HepG2 (cell line): ENCODE data around the gene GOLGA3. TPM values are rescaled to one million over a fixed set of nuclear protein-coding genes. Genes with fewer than 3 reads are reported as not detected.
A peak's percentile ranks its signal among the peaks of the same experiment; 100 is the strongest.

Experiments
- BATF2 ChIP-seq: sonication (generic); formaldehyde crosslinking; IDR thresholded peaks from 2 replicates; pipeline ENCODE4 v1.8.0; 2022; ENCODE audit warnings: mild to moderate bottlenecking, missing genetic modification reagents, moderate library complexity
- CBX1 ChIP-seq: IDR thresholded peaks from one replicate; pipeline ENCODE4 v1.6.1; 2016; ENCODE audit warnings: antibody characterized with exemption, low read depth
- CCDC6 ChIP-seq: sonication (generic); formaldehyde crosslinking; IDR thresholded peaks from 2 replicates; pipeline ENCODE4 v1.8.1; 2022; ENCODE audit warnings: mild to moderate bottlenecking, missing genetic modification reagents, moderate library complexity
- DBP ChIP-seq: sonication (generic); formaldehyde crosslinking; IDR thresholded peaks from 2 replicates; pipeline ENCODE4 v1.4.0; 2020; ENCODE audit warnings: missing genetic modification reagents; ENCODE audit errors: not compliant biosample characterization
- DRAP1 ChIP-seq: IDR thresholded peaks from 2 replicates; pipeline ENCODE4 v1.6.1; 2016; ENCODE audit warnings: missing genetic modification reagents, missing compliant biosample characterization
- HOXA3 ChIP-seq: sonication (generic); formaldehyde crosslinking; IDR thresholded peaks from 2 replicates; pipeline ENCODE4 v1.5.0; 2020; ENCODE audit warnings: missing genetic modification reagents
- MEIS1 ChIP-seq: sonication (generic); formaldehyde crosslinking; IDR thresholded peaks from 2 replicates; pipeline ENCODE4 v1.9.0; 2021; ENCODE audit warnings: mild to moderate bottlenecking, missing genetic modification reagents, moderate library complexity, borderline replicate concordance
- NFYC ChIP-seq: IDR thresholded peaks from 2 replicates; pipeline ENCODE4 v1.6.1; 2016; ENCODE audit warnings: missing genetic modification reagents, missing compliant biosample characterization
- SAP130 ChIP-seq: IDR thresholded peaks from 2 replicates; pipeline ENCODE4 v1.6.1; 2016; ENCODE audit warnings: low read depth
- SP4 ChIP-seq: sonication (generic); formaldehyde crosslinking; IDR thresholded peaks from 2 replicates; pipeline ENCODE4 v1.8.1; 2023; ENCODE audit warnings: mild to moderate bottlenecking, missing genetic modification reagents
- TBL1XR1 ChIP-seq: fragments of 150-350 bp; IDR thresholded peaks from 2 replicates; pipeline ENCODE4 v1.6.1; 2014; ENCODE audit warnings: borderline replicate concordance, low read length; ENCODE audit not compliant: partially characterized antibody
- ZNF180 ChIP-seq: sonication (generic); formaldehyde crosslinking; IDR thresholded peaks from 2 replicates; pipeline ENCODE4 v1.4.0; 2020; ENCODE audit warnings: low read depth, missing genetic modification reagents, borderline replicate concordance
- ZNF253 ChIP-seq: sonication (generic); formaldehyde crosslinking; IDR thresholded peaks from 2 replicates; pipeline ENCODE4 v1.8.0; 2022; ENCODE audit warnings: mild to moderate bottlenecking, missing genetic modification reagents, borderline replicate concordance
- ZNF605 ChIP-seq: sonication (generic); formaldehyde crosslinking; IDR thresholded peaks from 2 replicates; pipeline ENCODE4 v1.8.0; 2022; ENCODE audit warnings: mild to moderate bottlenecking, missing genetic modification reagents
- polyA plus RNA-seq, 8 experiments: library from polyadenylated mRNA; depleted of rRNA in 3 of 8; stranded (reverse) in 7 of 8; unstranded in 1 of 8; fragments of >200 nt; fragmentation: Illumina TruSeq in 4 of 8; extraction: Trizol in 4 of 8; gene quantifications; 2 replicates each; pipeline versions ENCODE4 v1.2.1 to v1.2.3, GENCODE V29; 2011 to 2016; ENCODE audit warnings: low read depth in 4 of 8, missing spikeins in 1 of 8, mixed read lengths in 1 of 8; ENCODE audit not compliant: insufficient read depth in 1 of 8
- total RNA-seq, 5 experiments: library from RNA; depleted of rRNA; stranded (reverse); fragments of >200 nt; fragmentation: Illumina TruSeq; extraction: Trizol; gene quantifications; 2 replicates each; pipeline ENCODE4 v1.2.3, GENCODE V29; 2016; ENCODE audit warnings: low read depth in 1 of 5
- TF ChIP-seq, protein P1 (sequence below): sonication (generic); formaldehyde crosslinking; IDR thresholded peaks from 2 replicates; pipeline ENCODE4 v1.8.1; 2022; ENCODE audit warnings: low read depth, mild to moderate bottlenecking, missing genetic modification reagents
- TF ChIP-seq, protein P2 (sequence below): sonication (generic); formaldehyde crosslinking; conservative IDR thresholded peaks from 2 replicates; pipeline ENCODE4 v1.4.0; 2020; ENCODE audit warnings: missing genetic modification reagents
- TF ChIP-seq, protein P3 (sequence below): sonication (generic); formaldehyde crosslinking; IDR thresholded peaks from 2 replicates; pipeline ENCODE4 v1.9.0; 2021; ENCODE audit warnings: missing genetic modification reagents, borderline replicate concordance

GOLGA3 gene
- total and polyA plus RNA-seq, 2 of the 13 experiments (the other 11 are each of a cell fraction or from before 2014, with no cell fraction given): 22.0 to 43.0 TPM

- TF ChIP-seq, protein P1, sequence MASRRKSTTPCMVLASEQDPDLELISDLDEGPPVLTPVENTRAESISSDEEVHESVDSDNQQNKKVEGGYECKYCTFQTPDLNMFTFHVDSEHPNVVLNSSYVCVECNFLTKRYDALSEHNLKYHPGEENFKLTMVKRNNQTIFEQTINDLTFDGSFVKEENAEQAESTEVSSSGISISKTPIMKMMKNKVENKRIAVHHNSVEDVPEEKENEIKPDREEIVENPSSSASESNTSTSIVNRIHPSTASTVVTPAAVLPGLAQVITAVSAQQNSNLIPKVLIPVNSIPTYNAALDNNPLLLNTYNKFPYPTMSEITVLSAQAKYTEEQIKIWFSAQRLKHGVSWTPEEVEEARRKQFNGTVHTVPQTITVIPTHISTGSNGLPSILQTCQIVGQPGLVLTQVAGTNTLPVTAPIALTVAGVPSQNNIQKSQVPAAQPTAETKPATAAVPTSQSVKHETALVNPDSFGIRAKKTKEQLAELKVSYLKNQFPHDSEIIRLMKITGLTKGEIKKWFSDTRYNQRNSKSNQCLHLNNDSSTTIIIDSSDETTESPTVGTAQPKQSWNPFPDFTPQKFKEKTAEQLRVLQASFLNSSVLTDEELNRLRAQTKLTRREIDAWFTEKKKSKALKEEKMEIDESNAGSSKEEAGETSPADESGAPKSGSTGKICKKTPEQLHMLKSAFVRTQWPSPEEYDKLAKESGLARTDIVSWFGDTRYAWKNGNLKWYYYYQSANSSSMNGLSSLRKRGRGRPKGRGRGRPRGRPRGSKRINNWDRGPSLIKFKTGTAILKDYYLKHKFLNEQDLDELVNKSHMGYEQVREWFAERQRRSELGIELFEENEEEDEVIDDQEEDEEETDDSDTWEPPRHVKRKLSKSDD: no peak
- TF ChIP-seq HOXA3 (CRISPR knock-in tag) (peak; percentile 81), MEIS1 (peak; percentile 75; the same call in 1 of the 2 replicates), CCDC6 (0 out of 2 replicates have a peak, but pooled peaks have one; percentile 38), ZNF605 (no peak), DRAP1 (CRISPR knock-in tag) (peak; percentile 61; the same call in 1 of the 2 replicates), BATF2 (CRISPR knock-in tag) (no peak), SAP130 (CRISPR knock-in tag) (peak; percentile 83), CBX1 (peak; percentile 17), SP4 (CRISPR knock-in tag) (peak; percentile 95), ZNF180 (CRISPR knock-in tag) (no peak), ZNF253 (CRISPR knock-in tag) (no peak), NFYC (CRISPR knock-in tag) (no peak), DBP (CRISPR knock-in tag) (no peak), TBL1XR1 (peak; percentile 40)
- TF ChIP-seq, protein P2, sequence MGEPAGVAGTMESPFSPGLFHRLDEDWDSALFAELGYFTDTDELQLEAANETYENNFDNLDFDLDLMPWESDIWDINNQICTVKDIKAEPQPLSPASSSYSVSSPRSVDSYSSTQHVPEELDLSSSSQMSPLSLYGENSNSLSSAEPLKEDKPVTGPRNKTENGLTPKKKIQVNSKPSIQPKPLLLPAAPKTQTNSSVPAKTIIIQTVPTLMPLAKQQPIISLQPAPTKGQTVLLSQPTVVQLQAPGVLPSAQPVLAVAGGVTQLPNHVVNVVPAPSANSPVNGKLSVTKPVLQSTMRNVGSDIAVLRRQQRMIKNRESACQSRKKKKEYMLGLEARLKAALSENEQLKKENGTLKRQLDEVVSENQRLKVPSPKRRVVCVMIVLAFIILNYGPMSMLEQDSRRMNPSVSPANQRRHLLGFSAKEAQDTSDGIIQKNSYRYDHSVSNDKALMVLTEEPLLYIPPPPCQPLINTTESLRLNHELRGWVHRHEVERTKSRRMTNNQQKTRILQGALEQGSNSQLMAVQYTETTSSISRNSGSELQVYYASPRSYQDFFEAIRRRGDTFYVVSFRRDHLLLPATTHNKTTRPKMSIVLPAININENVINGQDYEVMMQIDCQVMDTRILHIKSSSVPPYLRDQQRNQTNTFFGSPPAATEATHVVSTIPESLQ (CRISPR knock-in tag): 0 out of 2 replicates have a peak, but pooled peaks have one; percentile 11
- TF ChIP-seq, protein P3, sequence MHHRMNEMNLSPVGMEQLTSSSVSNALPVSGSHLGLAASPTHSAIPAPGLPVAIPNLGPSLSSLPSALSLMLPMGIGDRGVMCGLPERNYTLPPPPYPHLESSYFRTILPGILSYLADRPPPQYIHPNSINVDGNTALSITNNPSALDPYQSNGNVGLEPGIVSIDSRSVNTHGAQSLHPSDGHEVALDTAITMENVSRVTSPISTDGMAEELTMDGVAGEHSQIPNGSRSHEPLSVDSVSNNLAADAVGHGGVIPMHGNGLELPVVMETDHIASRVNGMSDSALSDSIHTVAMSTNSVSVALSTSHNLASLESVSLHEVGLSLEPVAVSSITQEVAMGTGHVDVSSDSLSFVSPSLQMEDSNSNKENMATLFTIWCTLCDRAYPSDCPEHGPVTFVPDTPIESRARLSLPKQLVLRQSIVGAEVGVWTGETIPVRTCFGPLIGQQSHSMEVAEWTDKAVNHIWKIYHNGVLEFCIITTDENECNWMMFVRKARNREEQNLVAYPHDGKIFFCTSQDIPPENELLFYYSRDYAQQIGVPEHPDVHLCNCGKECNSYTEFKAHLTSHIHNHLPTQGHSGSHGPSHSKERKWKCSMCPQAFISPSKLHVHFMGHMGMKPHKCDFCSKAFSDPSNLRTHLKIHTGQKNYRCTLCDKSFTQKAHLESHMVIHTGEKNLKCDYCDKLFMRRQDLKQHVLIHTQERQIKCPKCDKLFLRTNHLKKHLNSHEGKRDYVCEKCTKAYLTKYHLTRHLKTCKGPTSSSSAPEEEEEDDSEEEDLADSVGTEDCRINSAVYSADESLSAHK (CRISPR knock-in tag): no peak; the same call in 1 of the 2 replicates
These were observed at the start of gene GOLGA3 (continued) for GRCh38 chr12:132828706-132829534.
